MM.1S (cell line): ENCODE data around the gene SLC16A13.
"Not testable (repeated sequence)": the region's sequence is repeated elsewhere in the genome, so short reads cannot be mapped to it uniquely, and the experiment has no call there.

Experiments
- DNase-seq: peaks from one replicate; pipeline ENCODE4 v3.0.0-alpha.2; 2015
- H2AFZ ChIP-seq: fragments of 300-600 bp; sonication (generic); 2 replicates; pipeline ENCODE4 v1.6.0; 2016; ENCODE audit warnings: antibody characterized with exemption, low read length
- H3F3A ChIP-seq: fragments of 300-600 bp; sonication (generic); 2 replicates; pipeline ENCODE4 v1.6.1; 2016; ENCODE audit warnings: mild to moderate bottlenecking, antibody characterized with exemption, low read length, moderate library complexity, mixed read lengths; ENCODE audit not compliant: insufficient read depth
- H3K27ac ChIP-seq: fragments of 300-600 bp; sonication (generic); 2 replicates; pipeline ENCODE4 v1.5.1; 2016; ENCODE audit warnings: mild to moderate bottlenecking, low read length
- H3K27me3 ChIP-seq: fragments of 300-600 bp; sonication (generic); replicated peaks from 2 replicates; pipeline ENCODE4 v1.6.0; 2016; ENCODE audit warnings: low read length; ENCODE audit not compliant: insufficient read depth
- H3K36me3 ChIP-seq: fragments of 300-600 bp; sonication (generic); replicated peaks from 2 replicates; pipeline ENCODE4 v1.6.1; 2016; ENCODE audit warnings: mild to moderate bottlenecking, low read length, mixed read lengths; ENCODE audit not compliant: insufficient read depth
- H3K4me1 ChIP-seq: fragments of 300-600 bp; sonication (generic); 2 replicates; pipeline ENCODE4 v1.6.1; 2016; ENCODE audit warnings: low read length, mixed read lengths
- H3K4me2 ChIP-seq: fragments of 300-600 bp; sonication (generic); 2 replicates; pipeline ENCODE4 v1.6.0; 2016; ENCODE audit warnings: low read depth, low read length
- H3K4me3 ChIP-seq: fragments of 300-600 bp; sonication (generic); 2 replicates; pipeline ENCODE4 v1.5.1; 2016; ENCODE audit warnings: low read length, mixed read lengths
- H3K79me2 ChIP-seq: fragments of 300-600 bp; sonication (generic); 2 replicates; pipeline ENCODE4 v1.6.1; 2016; ENCODE audit warnings: mixed run types, low read length, mixed read lengths
- H3K9ac ChIP-seq: fragments of 300-600 bp; sonication (generic); 2 replicates; pipeline ENCODE4 v1.6.1; 2016; ENCODE audit warnings: low read length, mixed read lengths
- H3K9me2 ChIP-seq: fragments of 300-600 bp; sonication (generic); replicated peaks from 2 replicates; pipeline ENCODE4 v1.6.1; 2016; ENCODE audit warnings: mild to moderate bottlenecking, low read length, mixed read lengths; ENCODE audit not compliant: insufficient read depth
- H3K9me3 ChIP-seq: fragments of 300-600 bp; sonication (generic); replicated peaks from 2 replicates; pipeline ENCODE4 v1.6.1; 2016; ENCODE audit warnings: mild to moderate bottlenecking, low read length, mixed read lengths; ENCODE audit not compliant: insufficient read depth
- H4K20me1 ChIP-seq: fragments of 300-600 bp; sonication (generic); 2 replicates; pipeline ENCODE4 v1.6.1; 2016; ENCODE audit warnings: mild to moderate bottlenecking, low read length, moderate library complexity, mixed read lengths; ENCODE audit not compliant: insufficient read depth
- EZH2phosphoT487 ChIP-seq: fragments of 300-600 bp; sonication (generic); IDR thresholded peaks from 2 replicates; pipeline ENCODE4 v1.6.1; 2018; ENCODE audit warnings: antibody characterized with exemption, low read length
- TF ChIP-seq, protein P1 (sequence below): fragments of 300-600 bp; sonication (generic); IDR thresholded peaks from 2 replicates; pipeline ENCODE4 v1.5.1; 2016; ENCODE audit warnings: antibody characterized with exemption, low read length, mixed read lengths

The SLC16A13 gene

DNA sequence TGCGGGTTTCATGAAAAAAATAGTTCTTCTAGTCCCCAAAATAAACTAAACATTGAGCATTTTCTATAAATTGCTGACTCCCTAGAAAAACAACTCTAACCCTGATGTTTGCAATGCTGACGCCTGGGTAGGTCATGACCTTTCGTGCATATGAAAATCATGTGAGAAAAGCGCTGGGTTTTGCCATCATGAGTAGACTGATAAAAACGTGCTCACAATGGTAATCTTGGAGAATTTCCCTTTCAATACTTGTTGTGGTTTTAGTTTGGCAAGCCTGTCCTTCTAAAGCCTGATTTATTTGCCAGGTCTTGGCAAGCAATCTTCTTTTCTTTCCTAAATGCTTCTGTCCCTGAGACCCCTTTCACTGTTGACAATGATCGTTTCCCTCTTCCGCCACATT lies 48.3 kb downstream of the SLC16A13 start:
- H3K4me3 ChIP-seq = no peak overlapping the region
- peaks cover 76% of the 10 kb centered on the region for H3K27me3 ChIP-seq
- no peaks in the 10 kb centered on the region for H3K9me2 ChIP-seq
- H3K4me1 ChIP-seq = peaks cover 5% of the 10 kb centered on the region; the same call in 1 of the 2 replicates
- no peak overlapping the region for H3K27ac ChIP-seq
- no peak overlapping the region for H3K9ac ChIP-seq
- H3K4me2 ChIP-seq = no peak overlapping the region
- no peak for TF ChIP-seq EZH2phosphoT487
- TF ChIP-seq, protein P1, sequence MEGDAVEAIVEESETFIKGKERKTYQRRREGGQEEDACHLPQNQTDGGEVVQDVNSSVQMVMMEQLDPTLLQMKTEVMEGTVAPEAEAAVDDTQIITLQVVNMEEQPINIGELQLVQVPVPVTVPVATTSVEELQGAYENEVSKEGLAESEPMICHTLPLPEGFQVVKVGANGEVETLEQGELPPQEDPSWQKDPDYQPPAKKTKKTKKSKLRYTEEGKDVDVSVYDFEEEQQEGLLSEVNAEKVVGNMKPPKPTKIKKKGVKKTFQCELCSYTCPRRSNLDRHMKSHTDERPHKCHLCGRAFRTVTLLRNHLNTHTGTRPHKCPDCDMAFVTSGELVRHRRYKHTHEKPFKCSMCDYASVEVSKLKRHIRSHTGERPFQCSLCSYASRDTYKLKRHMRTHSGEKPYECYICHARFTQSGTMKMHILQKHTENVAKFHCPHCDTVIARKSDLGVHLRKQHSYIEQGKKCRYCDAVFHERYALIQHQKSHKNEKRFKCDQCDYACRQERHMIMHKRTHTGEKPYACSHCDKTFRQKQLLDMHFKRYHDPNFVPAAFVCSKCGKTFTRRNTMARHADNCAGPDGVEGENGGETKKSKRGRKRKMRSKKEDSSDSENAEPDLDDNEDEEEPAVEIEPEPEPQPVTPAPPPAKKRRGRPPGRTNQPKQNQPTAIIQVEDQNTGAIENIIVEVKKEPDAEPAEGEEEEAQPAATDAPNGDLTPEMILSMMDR = no peak
- H3F3A ChIP-seq = no peaks in the 10 kb centered on the region; the same call in 1 of the 2 replicates
- H2AFZ ChIP-seq = no peak overlapping the region
- H4K20me1 ChIP-seq = no peaks in the 10 kb centered on the region
- no peaks in the 10 kb centered on the region for H3K9me3 ChIP-seq
- no peaks in the 10 kb centered on the region for H3K36me3 ChIP-seq
- DNase-seq = peak; percentile 19
- H3K79me2 ChIP-seq = no peaks in the 10 kb centered on the region

DNA sequence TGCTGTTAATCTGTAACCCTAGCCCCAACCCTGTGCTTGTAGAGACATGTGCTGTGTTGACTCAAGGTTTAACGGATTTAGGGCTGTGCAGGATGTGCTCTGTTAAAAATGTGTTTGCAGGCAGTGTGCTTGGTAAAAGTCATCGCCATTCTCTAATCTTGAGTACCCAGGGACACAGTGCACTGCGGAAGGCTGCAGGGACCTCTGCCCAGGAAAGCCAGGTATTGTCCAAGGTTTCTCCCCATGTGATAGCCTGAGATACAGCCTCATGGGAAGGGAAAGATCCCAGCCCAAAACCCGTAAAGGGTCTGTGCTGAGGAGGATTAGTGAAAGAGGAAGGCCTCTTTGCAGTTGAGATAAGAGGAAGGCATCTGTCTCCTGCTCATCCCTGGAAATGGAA lies 52.6 kb downstream of the SLC16A13 start:
- peaks cover 69% of the 10 kb centered on the region for H3K27me3 ChIP-seq
- not testable (repeated sequence) for H3F3A ChIP-seq, H3K4me2 ChIP-seq, H3K27ac ChIP-seq, H2AFZ ChIP-seq, H3K4me3 ChIP-seq, DNase-seq, H4K20me1 ChIP-seq, H3K9me2 ChIP-seq, H3K36me3 ChIP-seq, H3K9me3 ChIP-seq, H3K4me1 ChIP-seq, H3K9ac ChIP-seq, H3K79me2 ChIP-seq

DNA sequence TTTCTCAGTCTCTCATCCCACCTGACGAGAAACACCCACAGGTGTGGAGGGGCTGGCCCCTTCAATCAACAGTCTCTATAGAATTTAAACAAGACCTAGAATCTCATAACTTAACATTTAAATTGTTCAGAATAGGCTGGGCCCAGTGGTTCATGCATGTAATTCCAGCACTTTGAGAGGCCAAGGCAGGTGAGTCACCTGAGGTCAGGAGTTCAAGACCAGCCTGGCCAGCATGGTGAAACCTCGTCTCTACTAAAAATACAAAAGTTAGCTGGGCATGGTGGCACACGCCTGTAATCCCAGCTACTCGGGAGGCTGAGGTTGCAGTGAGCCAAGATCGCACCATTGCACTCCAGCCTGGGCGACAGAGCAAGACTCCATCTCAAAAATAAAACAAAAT lies 53.8 kb downstream of the SLC16A13 start:
- peaks cover 69% of the 10 kb centered on the region for H3K27me3 ChIP-seq
- H3K9me3 ChIP-seq, H3K4me1 ChIP-seq, H3K4me3 ChIP-seq, H4K20me1 ChIP-seq, H3K9ac ChIP-seq, DNase-seq, H3F3A ChIP-seq, H2AFZ ChIP-seq, H3K36me3 ChIP-seq, H3K79me2 ChIP-seq, H3K27ac ChIP-seq, H3K4me2 ChIP-seq, H3K9me2 ChIP-seq: not testable (repeated sequence)
